ENCODE results near the gene INO80E.

DNA sequence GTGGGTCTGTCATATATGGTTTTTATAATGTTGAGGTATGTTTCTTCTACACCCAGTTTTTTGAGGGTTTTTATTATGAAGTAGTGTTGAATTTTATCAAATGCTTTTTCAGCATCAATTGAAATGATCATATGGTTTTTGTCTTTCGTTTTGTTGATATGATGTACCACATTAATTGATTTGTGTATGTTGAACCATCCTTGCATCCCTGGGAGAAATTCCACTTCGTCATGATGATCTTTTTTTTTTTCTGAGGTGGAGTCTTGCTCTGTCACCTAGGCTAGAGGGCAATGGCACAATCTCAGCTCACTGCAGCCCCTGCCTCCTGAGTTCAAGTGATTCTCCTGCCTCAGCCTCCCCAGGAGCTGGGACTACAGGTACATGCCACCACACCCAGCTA, 48.1 kb upstream of the INO80E start:
- TF ChIP-seq RAD21 (IDR thresholded peaks at IDR 0.05; ENCODE audit: low read depth) (no peak), POLR2A (IDR thresholded peaks at IDR 0.05; ENCODE audit: borderline replicate concordance, extremely low read depth, insufficient read depth, insufficient read length) (no peak), CEBPB (IDR thresholded peaks at IDR 0.05; ENCODE audit: low read depth) (no peak), SP1 (IDR thresholded peaks at IDR 0.05; ENCODE audit: low read depth) (no peak), EZH2 (IDR thresholded peaks at IDR 0.05) (no peak), SIN3A (IDR thresholded peaks at IDR 0.05; ENCODE audit: low read depth) (no peak), YY1 (IDR thresholded peaks at IDR 0.05; ENCODE audit: extremely low read depth, insufficient replicate concordance, low read depth, low read length) (no peak)
- TF ChIP-seq, protein P1, sequence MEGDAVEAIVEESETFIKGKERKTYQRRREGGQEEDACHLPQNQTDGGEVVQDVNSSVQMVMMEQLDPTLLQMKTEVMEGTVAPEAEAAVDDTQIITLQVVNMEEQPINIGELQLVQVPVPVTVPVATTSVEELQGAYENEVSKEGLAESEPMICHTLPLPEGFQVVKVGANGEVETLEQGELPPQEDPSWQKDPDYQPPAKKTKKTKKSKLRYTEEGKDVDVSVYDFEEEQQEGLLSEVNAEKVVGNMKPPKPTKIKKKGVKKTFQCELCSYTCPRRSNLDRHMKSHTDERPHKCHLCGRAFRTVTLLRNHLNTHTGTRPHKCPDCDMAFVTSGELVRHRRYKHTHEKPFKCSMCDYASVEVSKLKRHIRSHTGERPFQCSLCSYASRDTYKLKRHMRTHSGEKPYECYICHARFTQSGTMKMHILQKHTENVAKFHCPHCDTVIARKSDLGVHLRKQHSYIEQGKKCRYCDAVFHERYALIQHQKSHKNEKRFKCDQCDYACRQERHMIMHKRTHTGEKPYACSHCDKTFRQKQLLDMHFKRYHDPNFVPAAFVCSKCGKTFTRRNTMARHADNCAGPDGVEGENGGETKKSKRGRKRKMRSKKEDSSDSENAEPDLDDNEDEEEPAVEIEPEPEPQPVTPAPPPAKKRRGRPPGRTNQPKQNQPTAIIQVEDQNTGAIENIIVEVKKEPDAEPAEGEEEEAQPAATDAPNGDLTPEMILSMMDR (IDR thresholded peaks at IDR 0.05 in 2 of 3, conservative IDR thresholded peaks at IDR 0.05 in 1 of 3; ENCODE audit: borderline replicate concordance in 1 of 3, insufficient read depth in 1 of 3, low read depth in 2 of 3, low read length in 2 of 3), result no peak
- TF ChIP-seq, protein P2, sequence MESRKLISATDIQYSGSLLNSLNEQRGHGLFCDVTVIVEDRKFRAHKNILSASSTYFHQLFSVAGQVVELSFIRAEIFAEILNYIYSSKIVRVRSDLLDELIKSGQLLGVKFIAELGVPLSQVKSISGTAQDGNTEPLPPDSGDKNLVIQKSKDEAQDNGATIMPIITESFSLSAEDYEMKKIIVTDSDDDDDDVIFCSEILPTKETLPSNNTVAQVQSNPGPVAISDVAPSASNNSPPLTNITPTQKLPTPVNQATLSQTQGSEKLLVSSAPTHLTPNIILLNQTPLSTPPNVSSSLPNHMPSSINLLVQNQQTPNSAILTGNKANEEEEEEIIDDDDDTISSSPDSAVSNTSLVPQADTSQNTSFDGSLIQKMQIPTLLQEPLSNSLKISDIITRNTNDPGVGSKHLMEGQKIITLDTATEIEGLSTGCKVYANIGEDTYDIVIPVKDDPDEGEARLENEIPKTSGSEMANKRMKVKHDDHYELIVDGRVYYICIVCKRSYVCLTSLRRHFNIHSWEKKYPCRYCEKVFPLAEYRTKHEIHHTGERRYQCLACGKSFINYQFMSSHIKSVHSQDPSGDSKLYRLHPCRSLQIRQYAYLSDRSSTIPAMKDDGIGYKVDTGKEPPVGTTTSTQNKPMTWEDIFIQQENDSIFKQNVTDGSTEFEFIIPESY (IDR thresholded peaks at IDR 0.05; ENCODE audit: extremely low read depth, insufficient replicate concordance, low read length), result no peak

Data from HCT116 (cell line).